HCT116 (cell line): Measurements from ENCODE around the gene OR1L8.

Experiments used
- SIN3A ChIP-seq: IDR thresholded peaks from 2 replicates; pipeline ENCODE4 v1.6.1; 2012; ENCODE audit warnings: low read depth
- TF ChIP-seq, protein P1 (sequence below): IDR thresholded peaks from 2 replicates; pipeline ENCODE4 v1.6.1; 2012
- TF ChIP-seq, protein P2 (sequence below), 3 experiments: fragments of 200-600 bp in 1 of 3; sonication (generic) in 1 of 3; IDR thresholded peaks in 2 of 3; conservative IDR thresholded peaks in 1 of 3; 2 replicates each; pipeline ENCODE4 v1.5.1; 2012 to 2017; ENCODE audit warnings: low read depth in 2 of 3, low read length in 2 of 3, antibody characterized with exemption in 1 of 3, borderline replicate concordance in 1 of 3, control low read depth in 1 of 3, mild to moderate bottlenecking in 1 of 3, mixed read lengths in 1 of 3, mixed run types in 1 of 3, moderate library complexity in 1 of 3; ENCODE audit not compliant: insufficient read depth in 1 of 3
- TF ChIP-seq, protein P3 (sequence below): IDR thresholded peaks from 2 replicates; pipeline ENCODE4 v1.6.1; 2012

DNA sequence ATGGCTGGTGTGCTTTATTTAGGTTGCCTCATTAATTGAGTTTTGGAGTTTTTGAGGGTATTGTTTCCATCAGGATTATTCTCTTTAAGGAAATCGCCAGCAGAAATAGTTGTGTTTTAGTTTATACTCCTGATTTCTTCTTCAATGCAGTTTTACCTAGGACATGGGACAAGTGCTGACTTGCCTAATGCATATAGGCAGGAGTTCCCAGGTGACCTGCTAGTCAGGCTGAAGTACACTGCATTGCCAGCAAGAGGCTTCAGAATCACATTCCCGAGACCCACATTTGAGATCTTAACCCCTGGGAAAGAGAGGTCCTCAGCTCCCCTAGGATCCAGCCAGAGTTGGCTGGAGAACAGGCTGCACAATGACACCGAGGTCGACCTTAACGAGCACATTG lies 31.8 kb downstream of the OR1L8 start:
- TF ChIP-seq, protein P1, sequence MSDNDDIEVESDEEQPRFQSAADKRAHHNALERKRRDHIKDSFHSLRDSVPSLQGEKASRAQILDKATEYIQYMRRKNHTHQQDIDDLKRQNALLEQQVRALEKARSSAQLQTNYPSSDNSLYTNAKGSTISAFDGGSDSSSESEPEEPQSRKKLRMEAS: no peak
- TF ChIP-seq SIN3A: no peak
- TF ChIP-seq, protein P2, sequence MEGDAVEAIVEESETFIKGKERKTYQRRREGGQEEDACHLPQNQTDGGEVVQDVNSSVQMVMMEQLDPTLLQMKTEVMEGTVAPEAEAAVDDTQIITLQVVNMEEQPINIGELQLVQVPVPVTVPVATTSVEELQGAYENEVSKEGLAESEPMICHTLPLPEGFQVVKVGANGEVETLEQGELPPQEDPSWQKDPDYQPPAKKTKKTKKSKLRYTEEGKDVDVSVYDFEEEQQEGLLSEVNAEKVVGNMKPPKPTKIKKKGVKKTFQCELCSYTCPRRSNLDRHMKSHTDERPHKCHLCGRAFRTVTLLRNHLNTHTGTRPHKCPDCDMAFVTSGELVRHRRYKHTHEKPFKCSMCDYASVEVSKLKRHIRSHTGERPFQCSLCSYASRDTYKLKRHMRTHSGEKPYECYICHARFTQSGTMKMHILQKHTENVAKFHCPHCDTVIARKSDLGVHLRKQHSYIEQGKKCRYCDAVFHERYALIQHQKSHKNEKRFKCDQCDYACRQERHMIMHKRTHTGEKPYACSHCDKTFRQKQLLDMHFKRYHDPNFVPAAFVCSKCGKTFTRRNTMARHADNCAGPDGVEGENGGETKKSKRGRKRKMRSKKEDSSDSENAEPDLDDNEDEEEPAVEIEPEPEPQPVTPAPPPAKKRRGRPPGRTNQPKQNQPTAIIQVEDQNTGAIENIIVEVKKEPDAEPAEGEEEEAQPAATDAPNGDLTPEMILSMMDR (IDR thresholded peaks at IDR 0.05 in 2 of 3, conservative IDR thresholded peaks at IDR 0.05 in 1 of 3; ENCODE audit: borderline replicate concordance in 1 of 3, insufficient read depth in 1 of 3, low read depth in 2 of 3, low read length in 2 of 3): no peak
- TF ChIP-seq, protein P3, sequence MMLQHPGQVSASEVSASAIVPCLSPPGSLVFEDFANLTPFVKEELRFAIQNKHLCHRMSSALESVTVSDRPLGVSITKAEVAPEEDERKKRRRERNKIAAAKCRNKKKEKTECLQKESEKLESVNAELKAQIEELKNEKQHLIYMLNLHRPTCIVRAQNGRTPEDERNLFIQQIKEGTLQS: no peak
